Stimulated activated CD4-positive, alpha-beta T cell treated with anti-CD3 and anti-CD28 coated beads, Interleukin-1b, Interleukin-23, amount 100 ng/mL, for 24 hours (primary cell): Measurements from ENCODE around the gene TOMM20.

Experiments
- DNase-seq, 4 experiments: peaks; one replicate each; pipeline ENCODE4 v3.0.0-alpha.2; 2020; ENCODE audit warnings: low read depth in 4 of 4, low spot score in 1 of 4

The TOMM20 gene

DNA sequence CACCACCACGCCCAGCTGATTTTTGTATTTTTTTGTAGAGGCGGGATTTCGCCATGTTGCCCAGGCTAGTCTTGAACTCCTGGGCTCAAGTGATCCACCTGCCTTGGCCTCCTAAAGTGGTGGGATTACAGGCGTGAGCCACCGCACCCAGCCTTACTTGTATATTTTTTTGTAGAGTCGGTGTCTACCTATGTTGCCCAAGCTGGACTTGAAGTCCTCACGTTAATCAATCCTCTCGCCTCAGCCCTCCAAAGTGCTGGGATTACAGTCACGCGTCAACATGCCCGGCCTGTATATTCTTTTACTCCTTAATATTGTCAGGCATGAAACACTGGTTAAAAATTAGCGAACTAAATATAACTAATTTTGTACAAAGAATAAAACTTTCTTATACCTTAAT is 5.5 kb upstream of the TOMM20 start:
- DNase-seq, result no peak

DNA sequence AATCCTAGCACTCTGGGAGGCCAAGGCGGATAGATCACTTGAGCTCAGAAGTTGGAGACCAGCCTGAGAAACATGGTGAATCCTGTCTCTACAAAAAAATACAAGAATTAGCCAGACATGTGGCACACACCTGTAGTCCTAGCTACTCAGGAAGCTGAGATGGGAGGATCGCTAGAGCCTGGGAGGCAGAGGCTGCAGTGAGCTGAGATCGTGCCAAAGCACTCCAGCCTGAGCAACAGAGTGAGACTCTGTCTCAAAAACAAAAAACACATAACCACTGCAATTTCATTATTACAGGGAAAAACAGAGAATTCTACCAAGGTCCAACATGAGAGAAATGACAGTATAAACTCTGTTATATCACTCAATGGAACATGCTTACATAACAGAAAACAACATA is 4.4 kb upstream of the TOMM20 start:
- DNase-seq, result no peak

DNA sequence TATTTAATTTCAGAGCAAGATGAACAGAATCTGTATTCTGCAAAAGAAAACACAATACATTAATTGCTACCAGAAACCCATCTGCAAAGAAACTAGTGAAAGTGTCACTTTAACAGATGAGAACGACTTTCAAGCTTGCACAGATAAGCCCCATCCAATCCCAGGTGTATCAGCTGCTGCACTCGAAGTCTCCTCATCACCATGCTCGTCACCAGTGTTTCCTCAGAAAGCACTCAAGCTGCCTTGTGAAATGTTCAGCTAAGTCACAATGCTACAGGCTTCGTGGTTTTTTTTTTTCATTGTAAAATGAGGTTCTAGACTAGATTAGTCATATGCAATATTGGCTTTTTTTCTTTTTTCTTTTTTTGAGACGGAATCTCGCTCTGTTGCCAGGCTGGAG is 3.3 kb upstream of the TOMM20 start:
- DNase-seq, result no peak

DNA sequence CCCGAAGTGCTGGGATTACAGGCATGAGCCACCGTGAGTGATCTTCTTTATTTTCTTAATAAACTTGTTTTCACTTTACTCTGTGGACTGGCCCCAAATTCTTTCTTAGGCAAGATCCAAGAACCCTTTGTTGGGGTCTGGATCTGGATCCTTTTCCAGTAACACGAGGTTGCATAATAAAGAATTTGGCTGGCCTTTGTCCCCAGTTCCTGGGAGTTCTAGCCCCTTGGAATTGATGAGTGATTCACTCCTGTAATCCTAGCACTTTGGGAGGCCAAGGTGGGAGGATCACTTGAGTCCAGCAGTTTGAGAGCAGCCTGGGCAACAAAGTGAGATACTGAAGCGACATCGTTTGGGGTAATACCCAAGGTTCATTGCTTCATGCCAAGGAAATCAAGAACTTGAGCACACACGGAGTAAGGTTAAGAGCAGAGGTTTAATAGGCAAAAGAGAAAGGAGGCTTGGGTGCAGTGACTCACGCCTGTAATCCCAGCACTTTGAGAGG is 2.2 kb upstream of the TOMM20 start:
- no peak for DNase-seq

DNA sequence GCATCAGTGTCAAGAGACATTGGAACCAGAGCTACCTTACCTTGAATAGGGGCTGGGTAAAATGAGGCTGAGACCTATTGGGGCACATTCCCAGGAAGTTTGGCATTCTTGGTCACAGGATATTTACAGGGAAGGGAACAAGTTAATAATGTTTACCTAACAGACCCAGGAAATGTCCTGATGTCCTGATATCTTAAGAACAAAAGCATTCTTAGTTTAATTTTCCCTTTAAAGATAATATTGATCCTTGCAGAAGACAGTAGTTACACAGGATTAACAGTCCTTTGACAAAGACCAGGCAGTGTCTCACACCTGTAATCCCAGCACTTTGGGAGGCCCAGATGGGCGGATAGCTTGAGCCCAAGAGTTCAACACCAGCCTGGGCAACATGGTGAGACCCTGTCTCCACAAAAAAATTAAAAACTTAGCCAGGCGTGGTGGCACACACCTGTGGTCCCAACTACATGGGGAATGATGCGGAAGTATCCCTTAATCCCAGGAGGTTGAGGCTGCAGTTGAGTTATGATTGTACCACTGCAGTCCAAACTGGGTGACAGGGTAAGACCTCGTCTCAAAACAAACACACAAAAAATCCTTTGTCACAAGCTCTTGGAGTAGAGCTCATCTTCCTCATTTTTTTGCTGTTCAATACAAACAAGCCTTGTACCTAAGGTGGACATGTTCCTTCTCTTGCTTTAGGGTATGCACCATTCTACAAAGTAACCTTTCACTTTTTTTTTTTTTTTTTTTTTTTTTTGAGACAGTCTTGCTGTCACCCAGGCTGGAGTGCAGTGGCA is 1.3 kb upstream of the TOMM20 start:
- no peak for DNase-seq

DNA sequence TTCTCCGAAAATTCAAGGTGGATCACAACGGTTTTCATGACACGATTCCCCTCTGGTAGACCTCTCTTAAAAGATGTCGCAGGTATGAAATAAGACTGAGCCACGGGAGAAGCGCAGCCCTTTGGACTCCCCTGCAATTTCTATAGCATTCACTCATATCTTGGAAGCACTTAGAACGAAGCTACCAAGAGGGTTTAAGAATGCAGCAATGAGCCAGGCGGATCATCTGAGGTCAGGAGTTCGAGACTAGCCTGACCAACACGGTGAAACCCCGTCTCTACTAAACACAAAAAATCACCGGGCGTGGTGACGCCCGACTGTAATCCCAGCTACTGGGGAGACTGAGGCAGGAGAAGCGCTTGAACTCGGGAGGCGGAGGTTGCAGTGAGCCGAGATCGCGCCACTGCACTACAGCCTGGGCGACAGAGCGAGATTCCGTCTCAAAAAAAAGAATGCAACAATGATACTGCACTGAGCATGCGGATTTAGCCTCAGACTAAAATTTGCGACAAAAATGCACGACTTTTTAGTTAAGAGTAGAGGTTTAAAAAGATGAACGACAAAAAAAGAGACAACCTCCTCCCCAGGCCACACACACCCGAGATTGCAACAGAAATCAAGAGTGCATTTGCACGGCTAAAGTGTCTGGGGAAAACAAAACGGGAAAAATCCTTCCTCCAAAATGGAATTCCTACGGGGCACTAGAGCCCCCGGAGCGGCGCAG is 743 bp downstream of the TOMM20 start:
- no peak for DNase-seq

DNA sequence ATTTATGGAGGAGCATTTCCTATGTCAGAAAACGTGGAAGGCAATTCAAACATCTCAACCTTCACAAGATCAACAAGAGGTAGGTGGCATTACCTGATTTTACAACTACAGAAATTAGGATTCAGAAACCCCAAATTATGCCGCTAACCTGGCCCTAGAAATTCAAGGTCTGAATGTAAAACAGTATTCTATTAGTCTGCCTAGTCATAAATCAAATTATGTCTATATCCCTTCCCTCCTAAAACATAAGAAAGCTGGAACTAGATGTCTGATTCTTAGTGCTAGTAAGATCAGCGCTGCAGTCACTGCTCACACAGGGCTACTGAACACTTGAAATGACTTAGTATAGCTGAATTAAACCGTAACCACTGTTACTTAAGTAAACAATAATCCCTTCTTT is 1.4 kb downstream of the TOMM20 start:
- DNase-seq, result no peak

DNA sequence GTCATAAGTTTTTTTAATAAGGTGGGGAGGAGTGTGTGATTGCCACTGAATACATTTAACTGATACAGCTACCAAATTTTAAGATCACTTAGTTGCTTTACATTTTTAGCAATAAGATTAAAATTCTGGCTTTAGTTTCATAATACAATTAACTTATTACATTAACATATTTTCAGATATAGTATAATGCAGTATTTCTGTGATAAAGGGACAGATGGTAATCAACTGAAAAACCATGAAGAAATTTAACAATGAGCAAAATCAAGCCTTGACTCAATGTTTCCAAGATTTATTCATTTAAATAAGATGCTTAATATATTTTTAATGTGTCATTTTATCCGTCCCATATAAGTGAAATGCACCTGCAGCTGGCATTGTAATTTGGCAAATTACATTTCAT is 4.0 kb downstream of the TOMM20 start:
- DNase-seq, result no peak

DNA sequence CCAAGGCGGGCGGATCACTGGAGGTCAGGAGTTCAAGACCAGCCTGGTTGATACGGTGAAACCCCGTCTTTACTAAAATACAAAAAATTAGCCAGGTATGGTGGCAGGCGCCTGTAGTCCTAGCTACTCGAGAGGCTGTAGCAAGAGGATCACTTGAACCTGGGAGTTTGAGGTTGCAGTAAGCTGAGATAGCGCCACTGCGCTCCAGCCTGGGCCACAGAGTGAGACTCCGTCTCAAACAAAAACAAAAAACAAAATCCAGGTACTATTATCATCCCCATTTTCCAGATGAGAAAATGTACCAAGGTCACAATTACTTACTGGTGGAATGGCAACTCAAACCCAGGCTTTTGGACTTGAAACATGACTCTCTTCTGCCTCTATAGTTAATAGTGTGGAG is 4.5 kb downstream of the TOMM20 start:
- DNase-seq, result no peak

DNA sequence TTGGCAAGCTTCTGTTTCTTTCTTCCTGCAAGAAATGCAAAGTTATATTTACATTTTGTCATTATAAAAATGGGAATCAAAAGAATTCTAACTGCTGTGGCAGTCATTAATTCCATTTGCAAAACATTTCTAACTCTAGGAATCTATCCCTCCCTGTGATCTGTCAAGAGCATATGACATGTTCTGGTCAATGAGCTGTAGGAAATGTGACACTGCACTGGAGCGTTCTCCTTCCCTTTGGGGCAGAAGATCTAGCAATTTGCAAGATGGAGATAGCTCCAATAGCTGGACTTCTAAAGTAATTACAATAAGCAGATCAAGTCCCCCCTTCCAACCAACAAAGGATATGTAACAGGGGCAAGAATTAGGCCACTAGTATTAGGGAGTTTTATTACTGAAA is 6.3 kb downstream of the TOMM20 start:
- DNase-seq, result no peak

DNA sequence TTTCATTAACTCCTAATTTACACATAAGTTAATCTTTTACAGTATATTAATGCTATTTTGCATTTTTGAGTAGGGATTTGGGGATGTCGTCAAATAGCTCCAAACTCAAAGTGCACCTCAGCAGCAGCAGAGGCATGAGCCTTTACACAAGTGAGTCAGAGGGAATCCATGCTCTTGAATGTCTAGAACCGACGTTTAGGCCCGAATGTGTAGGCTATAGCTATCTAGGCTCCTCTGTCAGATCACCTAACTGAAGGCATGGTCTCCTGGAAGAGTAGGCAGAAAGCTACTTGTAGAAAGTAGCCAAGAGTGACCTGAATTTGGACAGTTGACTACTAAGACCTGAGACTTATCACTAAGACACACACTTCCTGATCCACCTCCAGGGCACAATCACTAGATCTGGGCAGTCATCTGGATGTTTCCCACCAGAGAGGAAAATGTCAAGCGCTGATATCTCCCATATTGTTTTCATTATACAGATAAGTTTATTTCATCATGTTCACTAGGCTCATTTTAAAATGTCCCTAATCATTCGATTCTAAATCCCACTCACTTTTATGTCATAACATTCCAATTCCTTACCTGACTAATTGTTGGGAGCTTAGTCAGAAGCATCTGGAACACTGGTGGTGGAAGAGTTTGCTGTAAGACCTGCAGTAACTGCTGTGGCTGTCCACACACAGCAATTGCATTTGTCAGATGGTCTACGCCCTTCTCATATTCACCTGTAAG is 15.3 kb downstream of the TOMM20 start:
- DNase-seq, result no peak

DNA sequence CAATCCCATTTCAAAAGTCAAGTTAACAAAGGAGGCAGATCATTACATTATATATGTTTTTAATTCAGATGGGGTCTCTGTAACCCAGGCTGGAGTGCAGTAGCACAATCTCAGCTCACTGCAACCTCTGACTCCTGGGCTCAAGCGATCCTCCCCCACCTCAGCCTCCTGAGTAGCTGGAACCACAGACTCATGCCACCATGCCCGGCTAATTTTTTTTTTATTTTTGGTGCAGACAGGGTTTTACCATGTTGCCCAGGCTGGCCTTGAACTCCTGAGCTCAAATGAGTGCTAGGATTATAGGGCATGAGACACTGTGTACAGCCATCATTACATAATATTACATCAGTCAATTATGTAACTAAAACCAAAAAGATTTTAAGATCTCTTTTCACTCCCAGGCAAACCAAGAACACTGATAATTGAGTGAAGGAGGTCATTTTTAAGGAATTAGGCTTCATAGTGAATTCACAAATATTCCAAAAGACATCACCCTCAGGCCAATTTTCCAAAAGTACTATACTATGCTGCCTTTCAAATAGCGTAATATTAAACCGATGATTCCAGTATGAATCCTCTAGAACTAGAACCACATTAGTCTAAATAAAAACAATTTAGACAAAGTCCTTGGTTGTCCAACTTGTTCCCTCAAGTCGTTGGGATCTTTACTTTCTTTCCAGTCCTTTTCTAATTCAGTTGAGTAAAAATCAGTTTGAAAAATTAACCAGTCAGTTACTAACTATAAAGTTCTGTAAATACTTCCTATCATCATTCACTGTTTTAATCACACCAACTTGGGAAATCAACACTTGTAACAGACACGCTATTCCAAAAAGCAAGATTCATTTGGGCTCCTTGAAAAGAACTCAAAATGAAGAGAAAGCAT is 16.1 kb downstream of the TOMM20 start:
- no peak for DNase-seq

DNA sequence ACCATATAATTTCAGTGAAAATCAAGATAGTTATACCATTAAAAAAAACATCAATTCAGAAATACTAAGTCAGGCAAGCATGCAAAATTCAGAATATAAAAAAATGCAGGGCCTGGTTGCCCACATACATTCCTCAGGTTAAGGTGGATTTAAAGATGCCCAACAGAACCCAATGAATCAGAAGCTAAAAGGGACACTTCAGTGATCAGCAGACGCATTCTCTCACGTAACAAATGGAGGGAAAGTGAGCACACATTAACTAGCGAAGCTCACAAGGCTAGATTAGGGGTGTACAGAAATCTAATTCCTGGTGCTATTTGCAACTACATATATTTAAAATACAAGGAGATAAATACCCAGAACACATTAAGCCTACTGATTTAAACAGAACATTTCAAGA is 17.5 kb downstream of the TOMM20 start:
- DNase-seq, result no peak

DNA sequence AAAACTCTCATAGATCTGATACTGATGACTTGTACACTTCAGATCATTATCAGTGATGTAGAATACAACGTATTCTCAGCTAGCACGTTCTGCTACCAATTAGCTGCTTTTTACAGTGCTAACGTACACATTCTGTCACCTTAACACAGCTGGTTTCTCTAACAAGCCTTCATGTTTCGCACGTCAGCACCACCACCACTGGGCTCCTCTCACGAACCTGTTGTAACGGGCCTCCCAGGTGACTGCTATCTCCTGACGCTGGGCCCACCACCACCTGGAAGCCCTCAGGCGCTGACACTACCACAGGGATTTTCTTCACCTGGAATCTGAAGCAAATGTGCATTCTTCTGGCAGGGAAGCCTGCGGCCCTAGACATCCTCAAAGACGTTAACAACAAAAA is 19.8 kb downstream of the TOMM20 start:
- DNase-seq, result no peak

DNA sequence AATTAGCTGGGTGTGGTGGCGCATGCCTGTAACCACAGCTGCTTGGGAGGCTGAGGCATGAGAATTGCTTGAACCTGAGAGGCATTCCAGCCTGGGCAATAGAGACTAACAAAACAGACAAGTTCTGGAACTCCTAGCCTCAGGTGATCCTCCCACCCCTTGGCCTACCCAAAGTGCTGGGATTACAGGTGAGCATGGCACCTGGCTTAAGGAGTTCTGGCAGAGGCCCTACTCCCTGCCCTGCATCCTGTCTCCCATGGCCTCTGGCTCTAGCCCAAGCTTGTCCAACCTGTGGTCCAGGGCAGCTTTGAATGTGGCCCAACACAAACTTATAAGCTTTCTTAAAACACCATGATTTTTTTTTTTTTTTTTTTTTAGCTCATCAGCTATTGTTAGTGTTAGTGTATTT is 20.4 kb downstream of the TOMM20 start:
- no peak for DNase-seq

DNA sequence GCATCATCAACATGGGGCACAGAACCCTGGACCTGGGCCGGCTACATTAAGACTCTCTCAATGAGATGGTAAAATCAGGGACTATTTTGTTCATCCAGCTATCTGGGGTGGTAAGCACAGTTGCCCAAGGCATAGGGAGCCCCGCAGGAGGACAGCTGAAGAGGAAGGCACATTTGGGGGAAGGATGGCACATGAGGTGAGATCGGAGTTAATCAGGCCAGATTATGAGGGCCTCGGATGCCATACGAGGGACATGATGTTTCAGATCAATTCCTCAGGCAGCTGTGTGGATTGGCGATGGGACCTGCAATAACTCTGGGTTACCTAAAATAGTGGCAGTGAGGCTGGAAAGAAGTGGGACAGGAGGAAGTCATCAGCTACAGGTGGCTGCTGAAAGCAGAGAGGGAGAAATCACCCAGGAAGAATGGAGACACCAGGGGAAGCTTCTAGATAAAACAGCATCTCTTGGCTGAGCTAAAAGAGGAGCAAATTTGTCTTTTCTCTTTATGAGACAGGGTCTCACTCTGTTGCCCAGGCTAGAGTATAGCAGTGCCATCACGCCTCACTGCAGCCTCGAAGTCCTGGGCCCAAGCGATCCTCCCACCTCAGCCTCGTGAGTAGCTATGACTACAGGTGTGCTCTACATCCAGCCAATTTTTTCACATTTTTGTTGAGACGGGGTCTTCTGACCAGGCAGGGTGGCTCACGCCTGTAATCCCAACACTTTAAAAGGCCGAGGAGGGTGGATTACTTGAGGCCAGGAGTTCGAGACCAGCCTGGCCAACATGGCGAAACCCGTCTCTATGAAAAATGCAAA is 21.1 kb downstream of the TOMM20 start:
- DNase-seq, result no peak

DNA sequence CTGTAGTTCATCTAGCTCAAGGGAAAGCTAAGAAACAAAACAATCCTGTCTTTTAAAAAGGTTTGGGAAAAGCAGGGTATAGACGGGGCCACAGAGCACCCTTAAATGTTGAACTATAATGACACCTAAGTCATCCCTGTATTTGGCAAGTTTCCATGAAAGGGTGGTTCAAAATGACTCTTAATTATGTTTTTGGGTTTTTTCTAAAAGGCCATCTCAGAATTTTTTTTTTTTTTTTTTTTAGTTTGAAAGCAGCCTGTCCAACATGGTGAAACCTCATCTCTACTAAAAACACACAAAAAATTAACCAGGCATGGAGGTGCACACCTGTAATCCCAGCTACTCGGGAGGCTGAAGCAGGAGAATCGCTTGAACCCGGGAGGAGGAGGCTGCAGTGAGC is 22.2 kb downstream of the TOMM20 start:
- DNase-seq, result no peak

DNA sequence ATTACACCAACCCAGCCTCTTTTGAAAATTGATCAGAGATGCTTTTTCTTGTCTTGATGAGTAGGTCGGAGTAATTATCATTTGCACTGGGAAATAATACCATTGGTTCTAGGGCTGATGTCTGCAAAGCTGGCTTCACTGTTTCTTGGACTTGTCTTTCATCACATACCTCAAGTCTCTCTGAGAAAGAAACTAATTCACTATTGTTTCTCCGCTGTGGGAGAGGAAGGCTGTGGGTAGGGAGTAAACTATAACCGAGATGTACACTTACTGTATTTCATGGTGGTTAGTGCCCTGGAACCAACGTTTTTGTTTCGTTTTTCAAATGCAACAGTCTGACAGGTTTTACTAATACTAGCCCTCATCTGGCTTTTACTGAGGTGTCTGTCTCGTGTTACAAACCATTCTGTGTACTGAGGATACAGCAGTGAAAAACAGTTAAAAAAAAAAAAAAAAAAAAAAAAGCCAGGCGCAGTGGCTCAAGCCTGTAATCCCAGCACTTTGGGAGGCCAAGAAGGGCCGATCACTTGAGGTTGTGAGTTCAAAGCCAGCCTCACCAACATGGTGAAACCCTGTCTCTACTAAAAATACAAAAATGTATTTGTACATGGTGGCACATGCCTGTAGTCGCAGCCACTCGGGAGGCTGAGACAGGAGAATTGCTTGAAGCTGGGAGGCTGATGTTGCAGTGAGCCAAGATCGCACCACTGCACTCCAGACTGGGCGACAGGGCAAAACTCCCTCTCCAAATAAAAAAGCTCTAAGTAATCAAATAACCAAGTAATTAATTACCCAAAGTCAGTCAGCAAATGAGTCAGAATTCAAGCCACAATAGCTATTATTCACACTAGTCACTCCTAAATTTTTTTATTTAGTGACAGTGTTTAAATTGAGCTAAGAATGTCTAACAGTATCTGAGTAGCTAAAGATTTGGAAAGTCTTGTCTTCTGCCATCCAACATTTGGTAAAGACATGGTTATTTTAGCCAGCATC is 23.3 kb downstream of the TOMM20 start:
- no peak for DNase-seq

DNA sequence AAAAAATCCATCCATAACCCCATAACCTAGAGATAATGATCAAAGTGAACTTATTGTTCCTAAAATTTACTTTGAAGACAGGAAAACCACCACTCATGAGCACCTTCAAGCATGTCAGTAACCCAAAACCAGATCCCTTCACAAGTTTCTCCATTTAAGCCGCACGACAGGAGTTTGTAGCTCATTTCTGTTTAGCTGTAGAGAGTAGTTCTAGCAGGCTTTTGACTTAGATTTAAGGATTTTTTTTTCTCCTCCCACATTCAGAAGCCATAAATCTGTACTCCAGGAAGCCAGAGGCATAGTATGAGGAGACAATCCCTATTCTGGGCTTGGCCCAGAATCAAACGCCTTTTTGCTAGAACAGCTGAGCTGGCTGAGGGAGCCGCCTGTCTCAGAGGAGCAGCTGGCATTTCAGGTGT is 25.6 kb downstream of the TOMM20 start:
- no peak for DNase-seq
